K562 (cell line): ENCODE data around the gene PIGC. TPM values are rescaled to one million over a fixed set of nuclear protein-coding genes. Genes with fewer than 3 reads are reported as not detected.

ENCODE experiments used
- BACH1 ChIP-seq: fragments of 200-800 bp; sonication (Bioruptor generic); IDR thresholded peaks from 2 replicates; pipeline ENCODE4 v1.6.1; 2016; ENCODE audit warnings: missing genetic modification characterization, missing compliant biosample characterization
- CBFB ChIP-seq: sonication (generic); formaldehyde crosslinking; IDR thresholded peaks from 2 replicates; pipeline ENCODE4 v1.4.0; 2020; ENCODE audit warnings: mild to moderate bottlenecking, missing genetic modification reagents
- HMG20B ChIP-seq: fragments of 250-450 bp; sonication (Bioruptor Pico); IDR thresholded peaks from 2 replicates; pipeline ENCODE4 v1.5.0; 2021; ENCODE audit warnings: mild to moderate bottlenecking
- HMGXB4 ChIP-seq: sonication (generic); formaldehyde crosslinking; IDR thresholded peaks from 2 replicates; pipeline ENCODE4 v1.8.1; 2023; ENCODE audit warnings: mild to moderate bottlenecking, missing genetic modification reagents
- PPARD ChIP-seq: fragments of 250-450 bp; sonication (Bioruptor Pico); IDR thresholded peaks from 2 replicates; pipeline ENCODE4 v1.8.0; 2022; ENCODE audit warnings: inconsistent platforms, mild to moderate bottlenecking, moderate library complexity
- REST ChIP-seq, 2 experiments: fragments of 450-650 bp; formaldehyde crosslinking in 1 of 2; IDR thresholded peaks; 2 replicates each; pipeline versions ENCODE4 v1.4.0 to v1.6.1; 2014 to 2020; ENCODE audit warnings: mild to moderate bottlenecking in 2 of 2, borderline replicate concordance in 1 of 2, low read depth in 1 of 2
- TOE1 ChIP-seq, 2 experiments: fragments of 450-650 bp in 1 of 2; sonication (generic) in 1 of 2; formaldehyde crosslinking in 1 of 2; IDR thresholded peaks; 2 replicates each; pipeline versions ENCODE4 v1.7.1 to v1.8.0; 2016 to 2022; ENCODE audit warnings: borderline replicate concordance in 2 of 2, mild to moderate bottlenecking in 2 of 2, antibody characterized with exemption in 1 of 2, inconsistent platforms in 1 of 2, low read depth in 1 of 2, missing genetic modification reagents in 1 of 2, moderate library complexity in 1 of 2
- YY1 ChIP-seq, 3 experiments: IDR thresholded peaks; 2 replicates each; pipeline ENCODE4 v1.6.1; 2011; ENCODE audit warnings: low read length in 2 of 3, mild to moderate bottlenecking in 2 of 3, moderate library complexity in 2 of 3, borderline replicate concordance in 1 of 3, control low read depth in 1 of 3, low read depth in 1 of 3; ENCODE audit not compliant: insufficient read depth in 3 of 3, insufficient replicate concordance in 2 of 3, control insufficient read depth in 1 of 3, insufficient read length in 1 of 3; ENCODE audit errors: extremely low read depth in 1 of 3
- ZNF239 ChIP-seq: fragments of 250-450 bp; sonication (Bioruptor Pico); IDR thresholded peaks from 2 replicates; pipeline ENCODE4 v1.4.0; 2020; ENCODE audit warnings: mild to moderate bottlenecking
- polyA plus RNA-seq, 8 experiments: library from polyadenylated mRNA; depleted of rRNA in 4 of 8; stranded (reverse) in 5 of 8; unstranded in 3 of 8; fragments of >200 nt; fragmentation: Nextera tagmentation in 2 of 8; fragmentation: Illumina TruSeq in 1 of 8; extraction: Ambion mirVana in 2 of 8; extraction: Trizol in 1 of 8; gene quantifications; 2 replicates each; pipeline versions ENCODE4 v1.2.1 to v1.2.3, GENCODE V29; 2011 to 2014; ENCODE audit warnings: inconsistent platforms in 1 of 8, missing spikeins in 1 of 8
- total RNA-seq, 7 experiments: library from RNA; depleted of rRNA in 6 of 7; stranded (reverse); fragments of >200 nt in 6 of 7; fragmentation: Illumina TruSeq in 2 of 7; extraction: Trizol in 2 of 7; gene quantifications; 2 replicates each; pipeline versions ENCODE4 v1.2.1 to v1.2.3, GENCODE V29; 2011 to 2021; ENCODE audit warnings: low replicate concordance in 1 of 7
- TF ChIP-seq, protein P1 (sequence below): sonication (generic); IDR thresholded peaks from 2 replicates; pipeline ENCODE4 v1.6.1; 2016
- TF ChIP-seq, protein P2 (sequence below): fragments of 450-650 bp; formaldehyde crosslinking; IDR thresholded peaks from 2 replicates; pipeline ENCODE4 v1.4.0; 2022; ENCODE audit warnings: mild to moderate bottlenecking, moderate library complexity

PIGC gene
- total and polyA plus RNA-seq, 9 of the 15 experiments (the other 6 are each of a cell fraction or from before 2014, with no cell fraction given), result 30.5 to 97.9 (median 54.7) TPM

- TF ChIP-seq, protein P1, sequence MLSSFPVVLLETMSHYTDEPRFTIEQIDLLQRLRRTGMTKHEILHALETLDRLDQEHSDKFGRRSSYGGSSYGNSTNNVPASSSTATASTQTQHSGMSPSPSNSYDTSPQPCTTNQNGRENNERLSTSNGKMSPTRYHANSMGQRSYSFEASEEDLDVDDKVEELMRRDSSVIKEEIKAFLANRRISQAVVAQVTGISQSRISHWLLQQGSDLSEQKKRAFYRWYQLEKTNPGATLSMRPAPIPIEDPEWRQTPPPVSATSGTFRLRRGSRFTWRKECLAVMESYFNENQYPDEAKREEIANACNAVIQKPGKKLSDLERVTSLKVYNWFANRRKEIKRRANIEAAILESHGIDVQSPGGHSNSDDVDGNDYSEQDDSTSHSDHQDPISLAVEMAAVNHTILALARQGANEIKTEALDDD, result peak; percentile 47; the same call in 1 of the 2 replicates
- TF ChIP-seq, protein P2, sequence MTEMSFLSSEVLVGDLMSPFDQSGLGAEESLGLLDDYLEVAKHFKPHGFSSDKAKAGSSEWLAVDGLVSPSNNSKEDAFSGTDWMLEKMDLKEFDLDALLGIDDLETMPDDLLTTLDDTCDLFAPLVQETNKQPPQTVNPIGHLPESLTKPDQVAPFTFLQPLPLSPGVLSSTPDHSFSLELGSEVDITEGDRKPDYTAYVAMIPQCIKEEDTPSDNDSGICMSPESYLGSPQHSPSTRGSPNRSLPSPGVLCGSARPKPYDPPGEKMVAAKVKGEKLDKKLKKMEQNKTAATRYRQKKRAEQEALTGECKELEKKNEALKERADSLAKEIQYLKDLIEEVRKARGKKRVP (CRISPR knock-in tag), result 0 out of 2 replicates have a peak, but pooled peaks have one; percentile 29
- TF ChIP-seq CBFB (CRISPR knock-in tag) (peak; percentile 19; the same call in 1 of the 2 replicates), PPARD (CRISPR knock-in tag) (no peak), BACH1 (tag) (peak; percentile 75; the same call in 1 of the 2 replicates), HMG20B (no peak), ZNF239 (CRISPR knock-in tag) (peak; percentile 28; the same call in 1 of the 2 replicates), YY1 (IDR thresholded peaks at IDR 0.05; ENCODE audit: borderline replicate concordance in 1 of 3, control insufficient read depth in 1 of 3, extremely low read depth in 1 of 3, insufficient read depth in 3 of 3, insufficient read length in 1 of 3, insufficient replicate concordance in 2 of 3, low read depth in 1 of 3, low read length in 2 of 3) (peak in 1 of 3 experiments; percentile 59), TOE1 (IDR thresholded peaks at IDR 0.05; ENCODE audit: borderline replicate concordance) (no peak), TOE1 (CRISPR knock-in tag; IDR thresholded peaks at IDR 0.05; ENCODE audit: borderline replicate concordance, low read depth) (no peak), HMGXB4 (CRISPR knock-in tag) (0 out of 2 replicates have a peak, but pooled peaks have one; percentile 47), REST (IDR thresholded peaks at IDR 0.05; ENCODE audit: borderline replicate concordance) (peak; percentile 90), REST (CRISPR knock-in tag; IDR thresholded peaks at IDR 0.05; ENCODE audit: low read depth) (no peak)
Observed at GRCh38 chr1:172449585-172450523, 6.0 kb upstream of the PIGC start (continued).
